Parathyroid adenoma (tissue), 2 donors: ENCODE data around the gene GXYLT2.

Experiments
- H2AFZ ChIP-seq: fragments of 300-600 bp; sonication (generic); one replicate; pipeline ENCODE4 v1.7.0; 2017; ENCODE audit warnings: antibody characterized with exemption, mild to moderate bottlenecking
- H3K27ac ChIP-seq: fragments of 300-600 bp; sonication (generic); one replicate; pipeline ENCODE4 v1.7.0; 2017
- H3K27me3 ChIP-seq: fragments of 300-600 bp; sonication (generic); one replicate; pipeline ENCODE4 v1.7.0; 2017; ENCODE audit warnings: low read length; ENCODE audit not compliant: control insufficient read depth, insufficient read depth
- H3K36me3 ChIP-seq: fragments of 300-600 bp; sonication (generic); one replicate; pipeline ENCODE4 v1.7.0; 2017; ENCODE audit warnings: low read length; ENCODE audit not compliant: control insufficient read depth, insufficient read depth
- H3K4me1 ChIP-seq: fragments of 300-600 bp; sonication (generic); one replicate; pipeline ENCODE4 v1.7.0; 2017; ENCODE audit warnings: control low read depth
- H3K4me2 ChIP-seq: fragments of 300-600 bp; sonication (generic); one replicate; pipeline ENCODE4 v1.7.0; 2017; ENCODE audit warnings: low read length
- H3K4me3 ChIP-seq: fragments of 300-600 bp; sonication (generic); one replicate; pipeline ENCODE4 v1.7.0; 2017; ENCODE audit warnings: low read depth, low read length
- H3K79me2 ChIP-seq: fragments of 300-600 bp; sonication (generic); one replicate; pipeline ENCODE4 v1.7.0; 2017; ENCODE audit warnings: control low read depth
- H3K9ac ChIP-seq: fragments of 300-600 bp; sonication (generic); one replicate; pipeline ENCODE4 v1.7.0; 2017; ENCODE audit warnings: mild to moderate bottlenecking
- H3K9me3 ChIP-seq: fragments of 300-600 bp; sonication (generic); one replicate; pipeline ENCODE4 v1.7.0; 2017; ENCODE audit warnings: low read length; ENCODE audit not compliant: control insufficient read depth
- CTCF ChIP-seq: fragments of 300-600 bp; sonication (generic); IDR thresholded peaks from one replicate; pipeline ENCODE4 v1.7.0; 2017; ENCODE audit warnings: antibody characterized with exemption, mild to moderate bottlenecking
- donor health status: primary hyperparathyroidism.

The GXYLT2 gene

GRCh38 chr3:72860053-72860452, 27.8 kb upstream of the GXYLT2 start:
- Histone ChIP-seq H3K27ac (no peak overlapping the region), H2AFZ (no peak overlapping the region), H3K36me3 (no peaks in the 10 kb centered on the region), H3K4me2 (no peak overlapping the region), H3K4me1 (no peaks in the 10 kb centered on the region), H3K79me2 (no peaks in the 10 kb centered on the region), H3K27me3 (no peaks in the 10 kb centered on the region), H3K4me3 (no peak overlapping the region), H3K9ac (no peak overlapping the region), H3K9me3 (no peaks in the 10 kb centered on the region)
- TF ChIP-seq CTCF = no peak

- H3K4me1 ChIP-seq = no peaks in the 10 kb centered on the region
- H3K9me3 ChIP-seq = no peaks in the 10 kb centered on the region
- H3K27ac ChIP-seq = no peak overlapping the region
- H2AFZ ChIP-seq = no peak overlapping the region
- H3K79me2 ChIP-seq = no peaks in the 10 kb centered on the region
- no peak overlapping the region for H3K4me2 ChIP-seq
- no peak overlapping the region for H3K9ac ChIP-seq
- no peak for TF ChIP-seq CTCF
- no peaks in the 10 kb centered on the region for H3K27me3 ChIP-seq
- H3K4me3 ChIP-seq = no peak overlapping the region
- H3K36me3 ChIP-seq = no peaks in the 10 kb centered on the region
Observed at GRCh38 chr3:72860846-72861245, 27.0 kb upstream of the GXYLT2 start.

GRCh38 chr3:72862314-72863090, 25.3 kb upstream of the GXYLT2 start:
- H3K36me3 ChIP-seq = no peaks in the 10 kb centered on the region
- H3K27me3 ChIP-seq = no peaks in the 10 kb centered on the region
- H3K4me2 ChIP-seq = peak overlapping the region; percentile 36
- no peaks in the 10 kb centered on the region for H3K9me3 ChIP-seq
- no peak overlapping the region for H3K27ac ChIP-seq
- H2AFZ ChIP-seq = peak overlapping the region; percentile 26
- no peaks in the 10 kb centered on the region for H3K4me1 ChIP-seq
- H3K4me3 ChIP-seq = no peak overlapping the region
- TF ChIP-seq CTCF = no peak
- H3K9ac ChIP-seq = no peak overlapping the region
- H3K79me2 ChIP-seq = no peaks in the 10 kb centered on the region

GRCh38 chr3:72872183-72872582, 15.7 kb upstream of the GXYLT2 start:
- H3K27ac ChIP-seq = no peak overlapping the region
- no peak overlapping the region for H3K9ac ChIP-seq
- H2AFZ ChIP-seq = no peak overlapping the region
- TF ChIP-seq CTCF = no peak
- no peaks in the 10 kb centered on the region for H3K27me3 ChIP-seq
- no peaks in the 10 kb centered on the region for H3K9me3 ChIP-seq
- H3K4me2 ChIP-seq = no peak overlapping the region
- no peaks in the 10 kb centered on the region for H3K79me2 ChIP-seq
- no peak overlapping the region for H3K4me3 ChIP-seq
- no peaks in the 10 kb centered on the region for H3K4me1 ChIP-seq
- no peaks in the 10 kb centered on the region for H3K36me3 ChIP-seq

GRCh38 chr3:72887343-72887704, 522 bp upstream of the GXYLT2 start:
- H3K36me3 ChIP-seq = no peaks in the 10 kb centered on the region
- H3K27me3 ChIP-seq = no peaks in the 10 kb centered on the region
- H3K9me3 ChIP-seq = no peaks in the 10 kb centered on the region
- peak overlapping the region; percentile 71 for H2AFZ ChIP-seq
- no peak overlapping the region for H3K27ac ChIP-seq
- H3K79me2 ChIP-seq = no peaks in the 10 kb centered on the region
- peaks cover 18% of the 10 kb centered on the region for H3K4me1 ChIP-seq
- H3K9ac ChIP-seq = no peak overlapping the region
- TF ChIP-seq CTCF = no peak
- H3K4me3 ChIP-seq = peak overlapping the region; percentile 14
- H3K4me2 ChIP-seq = peak overlapping the region; percentile 38
